HG03025 (cell line): ENCODE data around the gene CDH12.
"Not testable (repeated sequence)": the region's sequence is repeated elsewhere in the genome, so short reads cannot be mapped to it uniquely, and the experiment has no call there.

Source experiments
- ATAC-seq: cut with Tn5 transposase; IDR thresholded peaks from one replicate; pipeline ENCODE4 v1.9.1; 2021; ENCODE audit warnings: mild to moderate bottlenecking, moderate library complexity; ENCODE audit not compliant: unreplicated experiment, low FRiP score

CDH12 gene

DNA sequence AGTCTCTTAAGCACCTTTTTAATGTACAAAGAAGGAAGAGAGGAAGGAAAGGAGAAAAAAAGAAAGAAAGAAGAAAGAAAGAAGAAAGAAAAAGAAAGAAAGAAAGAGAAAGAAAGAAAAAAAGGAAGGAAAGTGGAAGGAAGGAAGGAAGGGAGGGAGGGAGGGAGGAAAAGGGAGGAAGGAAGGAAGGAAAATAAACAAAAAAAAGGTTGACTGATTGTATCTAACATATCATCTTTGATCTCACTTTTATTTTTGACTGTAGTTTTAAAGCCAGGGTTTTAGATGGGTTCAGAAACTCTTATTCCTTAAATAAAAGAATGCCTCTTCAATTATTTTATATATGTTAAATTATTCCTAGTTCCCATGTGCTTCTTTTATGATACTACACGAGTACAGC lies 794.5 kb downstream of the CDH12 start:
- no peak for ATAC-seq

DNA sequence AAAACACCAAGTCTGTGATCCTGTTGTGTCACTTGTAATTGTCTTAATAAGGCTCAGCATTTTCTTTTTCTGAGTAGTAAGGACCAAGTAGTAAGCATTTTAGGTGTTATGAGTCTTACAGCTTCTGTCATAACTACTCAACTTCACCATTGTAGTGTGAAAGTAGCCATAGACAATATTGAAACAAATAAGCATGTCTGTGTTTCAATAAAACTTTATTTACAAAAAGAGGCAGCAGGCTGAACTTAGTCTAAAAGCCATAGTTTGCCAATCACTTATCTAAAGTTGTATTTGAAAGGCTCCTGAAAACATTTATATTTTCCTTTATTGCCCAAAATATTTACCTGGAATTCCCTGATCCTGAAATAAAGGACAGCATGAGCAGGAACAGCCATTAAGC lies 796.1 kb downstream of the CDH12 start:
- ATAC-seq = no peak

- ATAC-seq = no peak
Measured at GRCh38 chr5:22056601-22057000, 796.5 kb downstream of the CDH12 start.

GRCh38 chr5:22053195-22053594 lies 799.9 kb downstream of the CDH12 start:
- ATAC-seq = no peak

GRCh38 chr5:22051881-22052280 lies 801.3 kb downstream of the CDH12 start:
- ATAC-seq = no peak

- ATAC-seq = no peak
Measured at GRCh38 chr5:22050931-22051330, 802.2 kb downstream of the CDH12 start.

- no peak for ATAC-seq
Measured at GRCh38 chr5:22044229-22044628, 808.9 kb downstream of the CDH12 start.

GRCh38 chr5:22036061-22036460 lies 817.1 kb downstream of the CDH12 start:
- ATAC-seq = no peak

- no peak for ATAC-seq
Measured at GRCh38 chr5:22033066-22033465, 820.1 kb downstream of the CDH12 start.

- ATAC-seq = no peak
Measured at GRCh38 chr5:22023784-22024183, 829.4 kb downstream of the CDH12 start.

- not testable (repeated sequence) for ATAC-seq
Measured at GRCh38 chr5:22012893-22013292, 840.3 kb downstream of the CDH12 start.

DNA sequence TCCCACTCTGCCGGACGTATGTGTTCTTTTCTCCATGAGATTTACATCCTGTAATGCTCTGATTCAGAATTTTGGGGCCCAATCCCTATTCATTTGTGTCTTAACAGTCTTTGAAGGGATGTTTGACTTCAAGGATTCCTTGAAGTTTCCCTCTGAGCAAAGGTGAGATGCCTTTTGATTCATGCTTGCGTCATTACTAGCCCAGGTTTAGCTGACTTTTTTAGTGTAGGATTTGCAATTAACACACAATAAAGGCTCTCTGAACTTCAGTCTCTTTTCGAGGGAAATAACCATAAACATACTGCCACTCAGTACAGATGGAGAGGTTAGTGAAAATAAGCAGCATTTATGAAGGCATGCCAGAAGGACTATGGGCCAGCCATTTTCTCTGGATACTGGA lies 842.3 kb downstream of the CDH12 start:
- ATAC-seq = not testable (repeated sequence)

DNA sequence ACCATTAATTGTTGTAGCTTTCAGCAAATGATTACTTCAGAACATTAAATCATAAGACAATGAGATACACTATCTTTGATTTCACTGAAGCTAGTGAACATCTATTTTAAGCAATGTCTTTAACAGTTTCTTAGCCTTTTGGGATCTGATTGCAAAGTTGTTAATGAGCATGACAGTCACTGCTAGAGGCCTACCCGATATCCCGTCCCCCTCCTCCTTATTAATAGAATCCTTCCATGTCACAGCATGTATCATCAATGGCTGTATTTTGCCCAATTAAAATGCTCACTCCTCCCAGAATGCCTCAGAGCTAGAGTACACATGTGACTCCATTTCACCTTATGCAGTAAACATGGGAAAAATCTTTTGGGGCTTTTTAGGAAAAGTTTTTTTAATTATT lies 852.0 kb downstream of the CDH12 start:
- not testable (repeated sequence) for ATAC-seq

GRCh38 chr5:21985799-21986198 lies 867.3 kb downstream of the CDH12 start:
- not testable (repeated sequence) for ATAC-seq

- ATAC-seq = not testable (repeated sequence)
Measured at GRCh38 chr5:21951571-21951970, 901.6 kb downstream of the CDH12 start.

DNA sequence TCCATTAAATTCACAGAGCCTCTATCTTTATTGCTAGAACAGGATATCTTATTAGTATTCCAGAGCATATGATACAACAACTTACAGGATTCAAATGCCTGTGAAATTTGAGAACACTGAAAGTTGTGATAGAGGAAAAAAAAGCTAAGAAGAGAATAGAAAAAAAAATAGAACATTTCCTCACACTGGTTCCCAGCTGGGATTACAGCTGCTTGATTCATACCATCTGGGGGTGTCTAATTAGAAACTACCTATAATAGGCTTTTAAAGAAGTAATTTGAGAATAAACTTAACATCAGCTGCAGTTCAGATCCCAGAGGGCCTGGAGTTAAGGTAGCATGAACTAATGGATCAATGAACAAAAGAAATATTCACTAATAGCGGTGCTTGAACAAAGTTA lies 922.0 kb downstream of the CDH12 start:
- ATAC-seq = no peak

GRCh38 chr5:21919414-21920022 lies 933.6 kb downstream of the CDH12 start:
- ATAC-seq = peak; percentile 97

DNA sequence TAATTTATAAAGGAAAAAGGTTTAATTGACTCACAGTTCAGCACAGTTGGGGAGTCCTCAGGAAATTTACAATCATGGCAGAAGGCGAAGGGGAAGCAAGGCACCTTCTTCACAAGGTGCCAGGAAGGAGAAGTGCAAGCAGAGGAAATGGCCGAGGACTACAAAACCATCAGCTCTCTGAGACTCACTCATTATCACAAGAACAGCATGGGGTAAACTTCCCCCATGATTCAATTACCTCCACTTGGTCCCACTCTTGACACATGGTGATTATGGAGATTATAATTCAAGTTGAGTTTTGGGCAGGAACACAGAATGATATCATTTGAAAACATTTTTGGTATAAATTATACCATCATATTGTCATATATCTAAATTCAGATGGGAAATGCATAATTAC lies 934.7 kb downstream of the CDH12 start:
- no peak for ATAC-seq

DNA sequence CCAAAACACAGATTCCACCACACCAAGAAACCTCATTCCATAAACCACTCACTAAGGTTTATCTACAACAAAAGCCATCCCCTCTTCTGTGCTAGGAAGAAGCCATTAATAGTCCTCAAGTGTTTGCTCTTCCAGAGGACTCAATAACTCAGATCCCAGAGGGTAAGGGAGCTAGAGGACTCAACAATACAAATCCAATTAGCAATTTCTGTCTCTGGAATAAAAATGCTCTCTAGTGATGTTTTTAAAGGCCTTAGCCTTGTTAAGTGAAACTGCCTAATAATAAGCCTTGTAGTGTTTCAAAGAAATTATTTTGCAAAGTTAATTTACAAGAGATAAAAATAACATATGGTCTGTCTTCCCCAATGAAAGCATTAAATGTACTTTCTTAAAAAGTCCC lies 942.4 kb downstream of the CDH12 start:
- no peak for ATAC-seq

GRCh38 chr5:21895766-21896350 lies 957.3 kb downstream of the CDH12 start:
- no peak for ATAC-seq

GRCh38 chr5:21893161-21893560 lies 960.0 kb downstream of the CDH12 start:
- ATAC-seq = no peak

- ATAC-seq = no peak
Measured at GRCh38 chr5:21889581-21889980, 963.6 kb downstream of the CDH12 start.
